Skeletal muscle satellite cell (primary cell): ENCODE measurements around the gene TSACC.
A peak's percentile ranks its signal among the peaks of the same experiment; 100 is the strongest.
"Not testable (repeated sequence)": the region's sequence is repeated elsewhere in the genome, so short reads cannot be mapped to it uniquely, and the experiment has no call there.

ENCODE experiments used
- H3K27me3 ChIP-seq: 2 replicates; pipeline ENCODE4 v1.7.0; 2013; ENCODE audit warnings: low read length; ENCODE audit not compliant: control insufficient read depth, insufficient read depth
- H3K36me3 ChIP-seq: 2 replicates; pipeline ENCODE4 v1.7.0; 2013; ENCODE audit warnings: mild to moderate bottlenecking, control low read depth, low read length; ENCODE audit not compliant: insufficient read depth
- H3K4me1 ChIP-seq: 2 replicates; pipeline ENCODE4 v1.7.0; 2013; ENCODE audit warnings: low read length; ENCODE audit not compliant: control insufficient read depth, insufficient read depth
- H3K4me2 ChIP-seq: 2 replicates; pipeline ENCODE4 v1.7.0; 2013; ENCODE audit warnings: mild to moderate bottlenecking, low read length
- H3K4me3 ChIP-seq: 2 replicates; pipeline ENCODE4 v1.7.0; 2013; ENCODE audit warnings: low read length
- H3K9ac ChIP-seq: 2 replicates; pipeline ENCODE4 v1.7.0; 2013; ENCODE audit warnings: mild to moderate bottlenecking, low read depth, low read length, moderate library complexity
- H3K9me3 ChIP-seq: replicated peaks from 2 replicates; pipeline ENCODE4 v1.7.0; 2013; ENCODE audit warnings: mild to moderate bottlenecking, control low read depth, low read length

TSACC gene

GRCh38 chr1:156316909-156317308 is 21.4 kb upstream of the TSACC start:
- Histone ChIP-seq H3K9me3 (no peaks in the 10 kb centered on the region), H3K4me3 (no peak overlapping the region), H3K4me1 (peaks cover 4% of the 10 kb centered on the region), H3K36me3 (peaks cover 78% of the 10 kb centered on the region), H3K27me3 (no peaks in the 10 kb centered on the region), H3K4me2 (no peak overlapping the region), H3K9ac (no peak overlapping the region)

- peaks cover 8% of the 10 kb centered on the region for H3K4me1 ChIP-seq
- peaks cover 76% of the 10 kb centered on the region for H3K36me3 ChIP-seq
- no peak overlapping the region for H3K4me3 ChIP-seq
- no peaks in the 10 kb centered on the region for H3K27me3 ChIP-seq
- no peak overlapping the region for H3K9ac ChIP-seq
- no peak overlapping the region for H3K4me2 ChIP-seq
- H3K9me3 ChIP-seq = no peaks in the 10 kb centered on the region
Measured at GRCh38 chr1:156319664-156320063, 18.7 kb upstream of the TSACC start.

GRCh38 chr1:156320560-156320959 is 17.8 kb upstream of the TSACC start:
- no peak overlapping the region for H3K9ac ChIP-seq
- H3K27me3 ChIP-seq = no peaks in the 10 kb centered on the region
- no peaks in the 10 kb centered on the region for H3K9me3 ChIP-seq
- H3K4me1 ChIP-seq = peaks cover 8% of the 10 kb centered on the region
- H3K4me2 ChIP-seq = no peak overlapping the region
- H3K4me3 ChIP-seq = no peak overlapping the region
- peaks cover 76% of the 10 kb centered on the region for H3K36me3 ChIP-seq

GRCh38 chr1:156323179-156323578 is 15.1 kb upstream of the TSACC start:
- H3K4me2 ChIP-seq, H3K9me3 ChIP-seq, H3K9ac ChIP-seq, H3K4me3 ChIP-seq, H3K27me3 ChIP-seq, H3K4me1 ChIP-seq: not testable (repeated sequence)
- peaks cover 58% of the 10 kb centered on the region for H3K36me3 ChIP-seq

- Histone ChIP-seq H3K27me3 (no peaks in the 10 kb centered on the region), H3K9ac (peak overlapping the region; percentile 89), H3K4me1 (peaks cover 15% of the 10 kb centered on the region), H3K4me3 (peak overlapping the region; percentile 86), H3K36me3 (peaks cover 35% of the 10 kb centered on the region), H3K4me2 (peak overlapping the region; percentile 74), H3K9me3 (no peaks in the 10 kb centered on the region)
Measured at GRCh38 chr1:156336242-156336641, 2.1 kb upstream of the TSACC start.

- Histone ChIP-seq H3K4me1 (peaks cover 15% of the 10 kb centered on the region), H3K27me3 (no peaks in the 10 kb centered on the region), H3K4me2 (peak overlapping the region; percentile 74), H3K9me3 (no peaks in the 10 kb centered on the region), H3K9ac (peak overlapping the region; percentile 89), H3K36me3 (peaks cover 28% of the 10 kb centered on the region), H3K4me3 (peak overlapping the region; percentile 86)
Measured at GRCh38 chr1:156337052-156337887, 1.1 kb upstream of the TSACC start.

- Histone ChIP-seq H3K9me3 (no peaks in the 10 kb centered on the region), H3K4me1 (peaks cover 15% of the 10 kb centered on the region), H3K4me2 (peak overlapping the region; percentile 74), H3K4me3 (peak overlapping the region; percentile 86), H3K27me3 (peaks cover 6% of the 10 kb centered on the region), H3K36me3 (peaks cover 22% of the 10 kb centered on the region), H3K9ac (peak overlapping the region; percentile 89)
Measured at GRCh38 chr1:156337888-156338179, 492 bp upstream of the TSACC start.

- H3K9ac ChIP-seq = no peak overlapping the region
- H3K4me3 ChIP-seq = no peak overlapping the region
- no peak overlapping the region for H3K4me2 ChIP-seq
- peaks cover 38% of the 10 kb centered on the region for H3K27me3 ChIP-seq
- H3K4me1 ChIP-seq = peaks cover 2% of the 10 kb centered on the region
- no peaks in the 10 kb centered on the region for H3K9me3 ChIP-seq
- H3K36me3 ChIP-seq = no peaks in the 10 kb centered on the region
Measured at GRCh38 chr1:156342166-156342955, 4.0 kb downstream of the TSACC start.

- Histone ChIP-seq H3K9me3 (no peaks in the 10 kb centered on the region), H3K9ac (no peak overlapping the region), H3K36me3 (no peaks in the 10 kb centered on the region), H3K27me3 (peaks cover 48% of the 10 kb centered on the region), H3K4me3 (no peak overlapping the region), H3K4me2 (no peak overlapping the region), H3K4me1 (peaks cover 2% of the 10 kb centered on the region)
Measured at GRCh38 chr1:156344409-156344808, 6.1 kb downstream of the TSACC start.

GRCh38 chr1:156346035-156346434 is 7.7 kb downstream of the TSACC start:
- H3K4me2 ChIP-seq, H3K4me1 ChIP-seq, H3K36me3 ChIP-seq, H3K9ac ChIP-seq, H3K4me3 ChIP-seq, H3K9me3 ChIP-seq: not testable (repeated sequence)
- H3K27me3 ChIP-seq = peaks cover 49% of the 10 kb centered on the region

- Histone ChIP-seq H3K4me3 (no peak overlapping the region), H3K27me3 (peaks cover 55% of the 10 kb centered on the region), H3K4me1 (peaks cover 2% of the 10 kb centered on the region), H3K9me3 (no peaks in the 10 kb centered on the region), H3K4me2 (no peak overlapping the region), H3K36me3 (no peaks in the 10 kb centered on the region), H3K9ac (no peak overlapping the region)
Measured at GRCh38 chr1:156346636-156347035, 8.3 kb downstream of the TSACC start.
